Right atrium auricular region (tissue), 2 donors: Measurements from ENCODE around the gene TOM1L1. TPM values are rescaled to one million over a fixed set of nuclear protein-coding genes. Genes with fewer than 3 reads are reported as not detected.

Experiments
- DNase-seq: peaks from one replicate; pipeline ENCODE4 v3.0.0-alpha.2; 2019; ENCODE audit warnings: low spot score
- H3K27ac ChIP-seq, 2 donors: fragments of 200-600 bp; sonication (generic); 1 replicate in 1 of 2; 2 replicates in 1 of 2; pipeline ENCODE4 v1.5.1; 2016 to 2019
- H3K27me3 ChIP-seq, 2 donors: fragments of 200-600 bp; sonication (generic); one replicate each; pipeline versions ENCODE4 v1.5.1 to v1.6.0; 2017 to 2019
- H3K36me3 ChIP-seq: fragments of 200-600 bp; sonication (generic); one replicate; pipeline ENCODE4 v1.5.1; 2016
- H3K4me1 ChIP-seq, 2 donors: fragments of 200-600 bp; sonication (generic); one replicate each; pipeline versions ENCODE4 v1.5.1 to v1.6.0; 2017 to 2019
- H3K4me3 ChIP-seq, 2 donors: fragments of 200-600 bp; sonication (generic); 1 replicate in 1 of 2; 2 replicates in 1 of 2; pipeline ENCODE4 v1.5.1; 2017 to 2019; ENCODE audit warnings: mild to moderate bottlenecking in 1 of 2, moderate library complexity in 1 of 2
- H3K9me3 ChIP-seq, 2 donors: fragments of 200-600 bp; sonication (generic); one replicate each; pipeline ENCODE4 v1.5.1; 2019
- CTCF ChIP-seq, 2 donors: fragments of 200-600 bp; sonication (generic); IDR thresholded peaks; one replicate each; pipeline ENCODE4 v1.5.1; 2019; ENCODE audit warnings: antibody characterized with exemption in 2 of 2
- total RNA-seq, 2 donors: library from RNA; depleted of rRNA; stranded (reverse); fragments of >200 nt; gene quantifications; one replicate each; pipeline ENCODE4 v1.1.0, GENCODE V29; 2016

The TOM1L1 gene
- total RNA-seq, 2 donors from 2014 or later = 16.0 to 18.2 TPM

DNA sequence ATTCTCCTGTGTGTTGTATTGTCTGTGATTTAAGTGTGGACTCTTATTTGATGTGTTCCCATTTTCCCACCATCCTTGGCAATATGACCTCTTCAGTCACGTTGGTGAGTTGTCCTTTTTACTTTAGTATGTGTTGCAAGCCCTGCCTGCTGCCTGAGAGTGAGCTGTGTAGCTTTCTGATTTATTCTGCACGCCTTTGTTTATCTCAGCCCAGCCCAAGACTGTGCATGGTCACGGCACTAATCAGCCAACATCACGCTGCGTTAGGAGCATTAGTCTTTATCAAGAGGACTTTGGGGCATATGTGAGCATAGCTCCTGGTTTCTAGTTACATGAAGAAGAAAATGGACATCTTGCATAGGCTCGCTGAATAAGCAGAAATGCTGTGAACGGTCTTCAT, 6.0 kb downstream of the TOM1L1 start:
- Histone ChIP-seq H3K27me3 (no peaks in the 10 kb centered on the region), H3K4me1 (no peaks in the 10 kb centered on the region), H3K9me3 (no peaks in the 10 kb centered on the region), H3K27ac (no peak overlapping the region), H3K4me3 (no peak overlapping the region), H3K36me3 (no peaks in the 10 kb centered on the region)
- TF ChIP-seq CTCF (IDR thresholded peaks at IDR 0.05) = no peak
- DNase-seq = no peak

GRCh38 chr17:54907376-54907775, 6.7 kb downstream of the TOM1L1 start:
- H3K36me3 ChIP-seq = no peaks in the 10 kb centered on the region
- DNase-seq = no peak
- H3K9me3 ChIP-seq = no peaks in the 10 kb centered on the region
- H3K27me3 ChIP-seq = no peaks in the 10 kb centered on the region
- TF ChIP-seq CTCF (IDR thresholded peaks at IDR 0.05) = no peak
- no peak overlapping the region for H3K27ac ChIP-seq
- H3K4me3 ChIP-seq = no peak overlapping the region
- no peaks in the 10 kb centered on the region for H3K4me1 ChIP-seq

DNA sequence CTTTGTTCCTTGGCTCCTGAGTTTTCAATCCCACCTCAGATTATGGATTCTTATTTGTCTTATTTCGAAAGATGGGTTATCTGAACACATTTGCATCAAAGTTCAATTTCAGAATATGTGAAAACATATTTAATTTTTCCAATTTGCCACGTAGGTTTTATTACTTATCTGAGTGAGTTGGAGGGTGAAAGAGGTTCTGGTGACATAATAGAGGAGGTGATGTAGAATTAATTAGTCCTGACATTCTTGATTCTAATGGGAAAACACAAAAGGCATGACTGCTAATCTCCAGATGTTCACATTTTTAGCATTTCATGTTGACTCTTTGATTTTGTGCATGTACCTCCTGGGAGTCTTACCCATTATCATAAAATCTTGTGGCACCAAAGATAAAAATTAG, 9.1 kb downstream of the TOM1L1 start:
- H3K27ac ChIP-seq = no peak overlapping the region
- H3K4me1 ChIP-seq = no peaks in the 10 kb centered on the region
- no peak overlapping the region for H3K4me3 ChIP-seq
- no peak for TF ChIP-seq CTCF (IDR thresholded peaks at IDR 0.05)
- DNase-seq = no peak
- no peaks in the 10 kb centered on the region for H3K9me3 ChIP-seq
- no peaks in the 10 kb centered on the region for H3K27me3 ChIP-seq
- H3K36me3 ChIP-seq = peaks cover 16% of the 10 kb centered on the region

DNA sequence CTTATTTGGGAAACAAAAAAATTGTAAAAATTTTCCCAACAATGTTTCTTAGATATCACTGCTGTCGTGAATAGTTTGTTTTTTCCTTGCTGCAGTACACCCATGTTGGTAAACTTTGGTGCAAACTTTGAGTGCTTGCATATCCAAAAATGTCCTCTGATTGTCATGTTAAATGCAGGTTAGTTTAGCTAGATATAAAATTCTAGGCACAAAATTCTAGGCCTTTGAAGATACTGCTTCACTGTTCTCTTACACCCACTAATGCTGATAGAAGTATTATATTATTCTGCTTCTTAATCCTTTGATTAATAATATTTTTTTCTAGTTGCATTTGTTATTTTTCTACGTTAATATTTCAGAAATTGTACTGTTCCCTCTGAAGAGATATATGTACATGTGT, 16.1 kb downstream of the TOM1L1 start:
- peaks cover 0 to 9% of the 10 kb centered on the region in 2 donors for H3K9me3 ChIP-seq
- peaks cover 46% of the 10 kb centered on the region for H3K36me3 ChIP-seq
- no peak for TF ChIP-seq CTCF (IDR thresholded peaks at IDR 0.05)
- no peak overlapping the region for H3K27ac ChIP-seq
- no peaks in the 10 kb centered on the region for H3K4me1 ChIP-seq
- no peak for DNase-seq
- no peak overlapping the region for H3K4me3 ChIP-seq
- H3K27me3 ChIP-seq = no peaks in the 10 kb centered on the region

- no peaks in the 10 kb centered on the region for H3K4me1 ChIP-seq
- no peak for DNase-seq
- no peak for TF ChIP-seq CTCF (IDR thresholded peaks at IDR 0.05)
- H3K27ac ChIP-seq = no peak overlapping the region
- H3K36me3 ChIP-seq = peaks cover 34% of the 10 kb centered on the region
- H3K27me3 ChIP-seq = no peaks in the 10 kb centered on the region
- H3K9me3 ChIP-seq = peaks cover 0 to 9% of the 10 kb centered on the region in 2 donors
- H3K4me3 ChIP-seq = no peak overlapping the region
Observed at GRCh38 chr17:54919425-54919824, 18.8 kb downstream of the TOM1L1 start.

GRCh38 chr17:54920819-54921218, 20.2 kb downstream of the TOM1L1 start:
- H3K4me3 ChIP-seq = no peak overlapping the region
- H3K36me3 ChIP-seq = peaks cover 23% of the 10 kb centered on the region
- peaks cover 0 to 9% of the 10 kb centered on the region in 2 donors for H3K9me3 ChIP-seq
- H3K27me3 ChIP-seq = no peaks in the 10 kb centered on the region
- H3K27ac ChIP-seq = no peak overlapping the region
- no peak for DNase-seq
- H3K4me1 ChIP-seq = no peaks in the 10 kb centered on the region
- TF ChIP-seq CTCF (IDR thresholded peaks at IDR 0.05) = no peak
